ENCODE data around the gene DDX46.
"Not testable (repeated sequence)": the region's sequence is repeated elsewhere in the genome, so short reads cannot be mapped to it uniquely, and the experiment has no call there.

DDX46 gene

DNA sequence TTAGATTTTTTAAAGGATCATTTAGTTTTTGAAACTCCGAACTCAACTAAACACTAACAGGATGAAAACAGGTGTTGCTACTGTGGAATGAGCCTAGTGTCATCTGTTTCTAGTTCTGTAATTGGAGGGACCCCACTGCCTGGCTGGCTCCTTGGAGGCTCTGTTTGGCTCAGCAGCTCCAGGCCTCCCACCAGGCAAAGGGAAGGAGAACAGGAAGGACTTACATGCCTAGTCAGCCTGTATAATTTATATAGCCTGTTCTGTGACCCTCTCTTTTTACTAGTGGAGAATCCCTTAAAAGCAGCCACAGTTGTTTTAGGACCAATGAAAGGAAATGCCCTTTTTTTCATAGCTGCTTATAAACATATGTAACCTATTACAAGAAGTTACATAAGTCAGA, 66.1 kb downstream of the DDX46 start:
- ATAC-seq (ENCODE audit: low read depth): no peak
- Histone ChIP-seq H3K27ac (ENCODE audit: poor library complexity, severe bottlenecking) (no peak overlapping the region), H3K27me3 (ENCODE audit: insufficient read depth, poor library complexity, severe bottlenecking) (no peaks in the 10 kb centered on the region), H3K4me3 (ENCODE audit: severe bottlenecking) (no peak overlapping the region), H3K9me3 (ENCODE audit: severe bottlenecking) (no peaks in the 10 kb centered on the region), H3K36me3 (ENCODE audit: low read depth) (peaks cover 92% of the 10 kb centered on the region), H3K4me1 (ENCODE audit: insufficient read depth, poor library complexity, severe bottlenecking) (no peaks in the 10 kb centered on the region)
- TF ChIP-seq, protein P1, sequence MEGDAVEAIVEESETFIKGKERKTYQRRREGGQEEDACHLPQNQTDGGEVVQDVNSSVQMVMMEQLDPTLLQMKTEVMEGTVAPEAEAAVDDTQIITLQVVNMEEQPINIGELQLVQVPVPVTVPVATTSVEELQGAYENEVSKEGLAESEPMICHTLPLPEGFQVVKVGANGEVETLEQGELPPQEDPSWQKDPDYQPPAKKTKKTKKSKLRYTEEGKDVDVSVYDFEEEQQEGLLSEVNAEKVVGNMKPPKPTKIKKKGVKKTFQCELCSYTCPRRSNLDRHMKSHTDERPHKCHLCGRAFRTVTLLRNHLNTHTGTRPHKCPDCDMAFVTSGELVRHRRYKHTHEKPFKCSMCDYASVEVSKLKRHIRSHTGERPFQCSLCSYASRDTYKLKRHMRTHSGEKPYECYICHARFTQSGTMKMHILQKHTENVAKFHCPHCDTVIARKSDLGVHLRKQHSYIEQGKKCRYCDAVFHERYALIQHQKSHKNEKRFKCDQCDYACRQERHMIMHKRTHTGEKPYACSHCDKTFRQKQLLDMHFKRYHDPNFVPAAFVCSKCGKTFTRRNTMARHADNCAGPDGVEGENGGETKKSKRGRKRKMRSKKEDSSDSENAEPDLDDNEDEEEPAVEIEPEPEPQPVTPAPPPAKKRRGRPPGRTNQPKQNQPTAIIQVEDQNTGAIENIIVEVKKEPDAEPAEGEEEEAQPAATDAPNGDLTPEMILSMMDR (IDR thresholded peaks at IDR 0.05; ENCODE audit: poor library complexity, severe bottlenecking): no peak
- no peak for DNase-seq (ENCODE audit: low spot score)

DNA sequence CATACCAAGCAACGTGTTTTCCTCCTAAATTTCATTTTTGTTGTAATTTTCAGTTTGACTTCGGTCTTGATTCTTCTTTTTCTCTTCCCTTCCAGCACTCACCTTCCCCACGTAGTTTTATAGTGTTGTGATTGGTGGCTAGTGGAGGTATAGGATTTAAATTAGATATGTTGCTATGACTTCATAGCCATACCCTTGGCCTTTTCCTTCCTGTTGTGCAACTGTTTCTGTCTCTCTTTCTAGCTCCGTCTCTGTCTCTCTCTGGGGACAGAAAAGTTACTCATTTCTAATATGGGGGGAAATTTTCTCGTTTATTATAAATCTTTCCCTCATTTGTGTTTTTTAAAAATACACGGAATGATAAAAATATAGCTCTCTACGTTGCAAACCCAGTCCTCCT, 66.6 kb downstream of the DDX46 start:
- DNase-seq (ENCODE audit: low spot score) (no peak), ATAC-seq (ENCODE audit: low read depth) (no peak)
- Histone ChIP-seq H3K4me1 (ENCODE audit: insufficient read depth, poor library complexity, severe bottlenecking) (no peaks in the 10 kb centered on the region), H3K27ac (ENCODE audit: poor library complexity, severe bottlenecking) (no peak overlapping the region), H3K27me3 (ENCODE audit: insufficient read depth, poor library complexity, severe bottlenecking) (no peaks in the 10 kb centered on the region), H3K36me3 (ENCODE audit: low read depth) (peaks cover 92% of the 10 kb centered on the region), H3K4me3 (ENCODE audit: severe bottlenecking) (no peak overlapping the region), H3K9me3 (ENCODE audit: severe bottlenecking) (no peaks in the 10 kb centered on the region)
- TF ChIP-seq, protein P1 (IDR thresholded peaks at IDR 0.05; ENCODE audit: poor library complexity, severe bottlenecking): no peak

GRCh38 chr5:134833340-134834032, 74.9 kb downstream of the DDX46 start:
- Histone ChIP-seq H3K9me3 (ENCODE audit: severe bottlenecking) (no peaks in the 10 kb centered on the region), H3K27me3 (ENCODE audit: insufficient read depth, poor library complexity, severe bottlenecking) (no peaks in the 10 kb centered on the region), H3K4me1 (ENCODE audit: insufficient read depth, poor library complexity, severe bottlenecking) (no peaks in the 10 kb centered on the region), H3K27ac (ENCODE audit: poor library complexity, severe bottlenecking) (no peak overlapping the region), H3K36me3 (ENCODE audit: low read depth) (peaks cover 92% of the 10 kb centered on the region), H3K4me3 (ENCODE audit: severe bottlenecking) (no peak overlapping the region)
- TF ChIP-seq, protein P1 (IDR thresholded peaks at IDR 0.05; ENCODE audit: poor library complexity, severe bottlenecking): no peak
- ATAC-seq (ENCODE audit: low read depth) (no peak), DNase-seq (ENCODE audit: low spot score) (no peak)

GRCh38 chr5:134835623-134836022, 77.0 kb downstream of the DDX46 start:
- DNase-seq (ENCODE audit: low spot score) (no peak), ATAC-seq (ENCODE audit: low read depth) (no peak)
- Histone ChIP-seq H3K27ac (ENCODE audit: poor library complexity, severe bottlenecking) (no peak overlapping the region), H3K36me3 (ENCODE audit: low read depth) (peaks cover 86% of the 10 kb centered on the region), H3K9me3 (ENCODE audit: severe bottlenecking) (no peaks in the 10 kb centered on the region), H3K27me3 (ENCODE audit: insufficient read depth, poor library complexity, severe bottlenecking) (no peaks in the 10 kb centered on the region), H3K4me1 (ENCODE audit: insufficient read depth, poor library complexity, severe bottlenecking) (no peaks in the 10 kb centered on the region), H3K4me3 (ENCODE audit: severe bottlenecking) (no peak overlapping the region)
- TF ChIP-seq, protein P1 (IDR thresholded peaks at IDR 0.05; ENCODE audit: poor library complexity, severe bottlenecking): no peak

- Histone ChIP-seq H3K4me3 (ENCODE audit: severe bottlenecking) (no peak overlapping the region), H3K36me3 (ENCODE audit: low read depth) (peaks cover 76% of the 10 kb centered on the region), H3K27me3 (ENCODE audit: insufficient read depth, poor library complexity, severe bottlenecking) (no peaks in the 10 kb centered on the region), H3K9me3 (ENCODE audit: severe bottlenecking) (no peaks in the 10 kb centered on the region), H3K4me1 (ENCODE audit: insufficient read depth, poor library complexity, severe bottlenecking) (peaks cover 10% of the 10 kb centered on the region), H3K27ac (ENCODE audit: poor library complexity, severe bottlenecking) (no peak overlapping the region)
- TF ChIP-seq, protein P1 (IDR thresholded peaks at IDR 0.05; ENCODE audit: poor library complexity, severe bottlenecking): no peak
- DNase-seq (ENCODE audit: low spot score): no peak
- no peak for ATAC-seq (ENCODE audit: low read depth)
Measured at GRCh38 chr5:134837530-134838181, 79.1 kb downstream of the DDX46 start.

- Histone ChIP-seq H3K4me1 (ENCODE audit: insufficient read depth, poor library complexity, severe bottlenecking) (peaks cover 12% of the 10 kb centered on the region), H3K36me3 (ENCODE audit: low read depth) (peaks cover 77% of the 10 kb centered on the region)
- DNase-seq (ENCODE audit: low spot score); H3K9me3 ChIP-seq (ENCODE audit: severe bottlenecking); H3K27ac ChIP-seq (ENCODE audit: poor library complexity, severe bottlenecking); H3K27me3 ChIP-seq (ENCODE audit: insufficient read depth, poor library complexity, severe bottlenecking); ATAC-seq (ENCODE audit: low read depth); H3K4me3 ChIP-seq (ENCODE audit: severe bottlenecking): not testable (repeated sequence)
Measured at GRCh38 chr5:134838361-134838760, 79.8 kb downstream of the DDX46 start.
